WERI-Rb-1 (cell line): Measurements from ENCODE around the gene CITED2.

Source experiments
- DNase-seq: peaks from one replicate; pipeline ENCODE4 v3.0.0-alpha.2; 2020
- H3K27ac ChIP-seq: fragments of 250-450 bp; sonication (Bioruptor Pico); 2 replicates; pipeline ENCODE4 v1.5.1; 2020; ENCODE audit warnings: mild to moderate bottlenecking, moderate library complexity
- H3K27me3 ChIP-seq: fragments of 250-450 bp; sonication (Bioruptor Pico); 2 replicates; pipeline ENCODE4 v1.5.1; 2021; ENCODE audit warnings: mild to moderate bottlenecking, low read depth, moderate library complexity; ENCODE audit not compliant: insufficient read depth, severe bottlenecking
- H3K36me3 ChIP-seq: fragments of 250-450 bp; sonication (Bioruptor Pico); 2 replicates; pipeline ENCODE4 v1.5.1; 2020; ENCODE audit warnings: mild to moderate bottlenecking, moderate library complexity
- H3K4me3 ChIP-seq: 2 replicates; pipeline ENCODE4 v1.5.1; 2011; ENCODE audit warnings: low read depth, mild to moderate bottlenecking, control low read depth, low read length
- H3K9me3 ChIP-seq: fragments of 250-450 bp; sonication (Bioruptor Pico); 2 replicates; pipeline ENCODE4 v1.5.1; 2021; ENCODE audit warnings: mild to moderate bottlenecking, moderate library complexity; ENCODE audit not compliant: severe bottlenecking
- CTCF ChIP-seq: IDR thresholded peaks from 2 replicates; pipeline ENCODE4 v1.5.1; 2011; ENCODE audit warnings: low read depth, mild to moderate bottlenecking, control low read depth, inconsistent platforms, low read length

CITED2 gene

DNA sequence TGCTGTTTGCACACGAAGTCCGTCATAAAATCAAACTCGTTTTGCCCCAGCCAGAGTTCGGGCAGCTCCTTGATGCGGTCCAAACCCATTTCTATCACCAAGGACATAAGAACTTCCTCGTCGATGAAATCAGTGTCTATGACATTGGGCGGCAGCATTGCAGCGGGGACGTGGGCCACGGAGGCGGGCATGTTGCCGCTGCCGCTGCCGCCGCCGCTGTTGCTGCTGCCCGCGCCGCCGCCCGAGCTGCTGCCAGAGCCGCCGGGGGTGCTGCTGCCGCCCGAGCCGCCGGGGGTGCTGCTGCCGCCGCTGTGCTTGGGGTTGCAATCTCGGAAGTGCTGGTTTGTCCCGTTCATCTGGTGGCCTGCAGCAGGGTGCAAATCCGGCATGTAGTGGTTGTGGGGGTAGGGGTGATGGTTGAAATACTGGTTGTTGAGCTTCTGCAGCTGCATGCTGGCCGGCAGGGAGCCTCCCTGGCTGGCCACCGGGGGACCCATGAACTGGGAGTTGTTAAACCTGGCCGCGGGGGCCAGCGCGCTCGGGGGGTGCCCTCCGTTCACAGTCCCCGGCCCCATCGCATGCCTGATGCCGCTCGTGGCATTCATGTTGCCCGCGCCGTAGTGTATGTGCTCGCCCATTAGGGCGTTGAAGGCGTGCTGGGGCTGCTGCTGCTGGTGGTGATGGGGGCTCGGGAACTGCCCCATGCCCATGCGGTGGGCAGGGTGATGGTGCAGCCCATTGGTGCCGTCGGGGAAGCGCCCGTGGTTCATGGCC is 1.1 kb downstream of the CITED2 start:
- TF ChIP-seq CTCF: peak; percentile 34
- Histone ChIP-seq H3K27me3 (no peaks in the 10 kb centered on the region), H3K27ac (no peak overlapping the region), H3K36me3 (no peaks in the 10 kb centered on the region), H3K4me3 (peak overlapping the region; percentile 92), H3K9me3 (no peaks in the 10 kb centered on the region)
- peak; percentile 67 for DNase-seq

DNA sequence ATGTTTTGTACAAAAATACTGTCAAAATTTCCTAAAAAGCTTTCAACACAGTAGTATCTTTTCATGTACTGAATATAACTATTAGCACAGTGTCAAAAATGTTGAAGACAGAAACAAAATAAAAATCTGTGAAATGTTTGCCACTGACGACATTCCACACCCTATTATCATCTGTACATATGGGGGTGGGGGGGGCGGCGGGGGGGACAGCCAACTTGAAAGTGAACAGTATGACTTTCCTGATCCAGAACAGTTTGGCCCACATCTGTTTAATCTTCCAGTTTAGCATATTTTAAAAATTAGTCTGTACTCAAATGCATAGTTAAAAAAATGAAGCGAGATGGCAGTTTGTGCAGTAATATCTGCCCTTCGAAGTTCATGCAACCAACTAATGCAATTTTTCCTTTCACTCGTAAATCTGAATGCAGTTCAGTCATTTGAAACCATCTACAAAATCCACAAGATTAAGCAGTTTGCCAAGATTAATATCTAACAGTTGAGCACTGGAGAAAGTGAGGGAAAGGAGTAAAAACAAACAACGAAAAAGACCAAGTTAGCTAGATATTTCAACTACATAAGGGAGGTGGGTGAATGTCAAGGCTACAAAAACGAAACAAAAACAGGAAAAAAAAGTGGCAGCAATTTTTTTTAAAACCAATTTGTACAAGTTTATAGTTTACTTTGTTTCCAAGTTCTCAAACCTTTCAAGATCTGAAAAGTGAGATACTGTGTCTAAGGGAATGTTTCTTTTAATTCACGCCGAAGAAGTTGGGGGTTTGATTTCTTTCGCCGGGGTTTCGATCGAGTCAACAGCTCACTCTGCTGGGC is 1.9 kb downstream of the CITED2 start:
- H3K27me3 ChIP-seq: no peaks in the 10 kb centered on the region
- no peaks in the 10 kb centered on the region for H3K36me3 ChIP-seq
- H3K9me3 ChIP-seq: no peaks in the 10 kb centered on the region
- DNase-seq: no peak
- H3K4me3 ChIP-seq: peak overlapping the region; percentile 92
- no peak for TF ChIP-seq CTCF
- no peak overlapping the region for H3K27ac ChIP-seq

DNA sequence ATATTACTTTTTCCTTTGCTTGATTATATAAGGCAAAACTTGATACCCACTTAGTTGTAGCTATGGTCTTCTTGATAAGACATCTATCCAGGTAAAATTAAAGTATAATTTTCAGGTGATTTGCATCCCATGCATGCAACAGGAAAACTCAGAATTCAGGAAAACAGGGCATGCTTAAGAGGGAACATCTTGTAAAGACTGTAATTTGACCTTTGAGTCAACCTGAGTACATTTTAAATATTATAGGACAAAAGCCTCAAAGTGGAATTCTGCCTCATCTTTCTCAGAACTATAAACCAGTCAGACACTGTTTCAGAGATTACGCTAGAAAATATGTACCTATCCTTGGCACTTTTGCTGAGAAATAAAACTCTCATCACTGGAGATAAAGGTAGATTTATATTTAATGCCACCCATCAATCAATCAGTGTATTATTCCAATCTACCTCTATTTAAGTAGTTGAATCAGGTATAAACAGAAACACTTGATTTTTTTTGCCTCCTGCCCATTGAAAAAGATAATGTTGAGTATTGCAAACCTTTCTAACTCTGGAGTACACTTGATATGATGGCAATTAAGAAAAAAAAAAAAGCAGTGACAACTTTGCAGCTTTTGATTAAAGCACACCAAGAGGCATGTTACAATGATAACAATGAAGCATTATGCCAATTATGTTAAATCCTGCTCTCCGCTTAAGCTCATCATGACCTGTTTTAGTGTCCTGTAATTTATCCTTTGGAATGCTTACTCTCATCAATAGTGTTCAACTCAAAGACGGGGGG is 2.8 kb downstream of the CITED2 start:
- Histone ChIP-seq H3K27me3 (no peaks in the 10 kb centered on the region), H3K36me3 (no peaks in the 10 kb centered on the region), H3K27ac (no peak overlapping the region), H3K4me3 (no peak overlapping the region), H3K9me3 (no peaks in the 10 kb centered on the region)
- no peak for TF ChIP-seq CTCF
- no peak for DNase-seq

DNA sequence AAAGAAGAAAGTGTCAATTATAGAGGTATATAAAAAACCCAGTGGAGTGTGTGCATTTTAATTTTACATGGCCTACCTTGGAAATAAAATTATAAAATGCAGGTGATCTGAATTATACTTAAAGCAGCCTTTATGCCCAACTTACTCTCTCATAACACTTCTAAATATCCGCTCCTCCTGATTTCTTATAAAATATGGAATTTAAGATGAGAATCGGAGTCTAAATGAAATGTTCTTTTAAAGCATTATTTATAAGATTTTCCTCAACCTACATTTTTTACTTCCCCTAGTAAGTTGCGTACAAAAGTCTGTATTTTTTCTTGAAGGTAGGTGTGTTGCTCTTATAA is 3.5 kb downstream of the CITED2 start:
- DNase-seq: no peak
- H3K9me3 ChIP-seq: no peaks in the 10 kb centered on the region
- no peak for TF ChIP-seq CTCF
- no peak overlapping the region for H3K4me3 ChIP-seq
- H3K36me3 ChIP-seq: no peaks in the 10 kb centered on the region
- no peaks in the 10 kb centered on the region for H3K27me3 ChIP-seq
- H3K27ac ChIP-seq: no peak overlapping the region

DNA sequence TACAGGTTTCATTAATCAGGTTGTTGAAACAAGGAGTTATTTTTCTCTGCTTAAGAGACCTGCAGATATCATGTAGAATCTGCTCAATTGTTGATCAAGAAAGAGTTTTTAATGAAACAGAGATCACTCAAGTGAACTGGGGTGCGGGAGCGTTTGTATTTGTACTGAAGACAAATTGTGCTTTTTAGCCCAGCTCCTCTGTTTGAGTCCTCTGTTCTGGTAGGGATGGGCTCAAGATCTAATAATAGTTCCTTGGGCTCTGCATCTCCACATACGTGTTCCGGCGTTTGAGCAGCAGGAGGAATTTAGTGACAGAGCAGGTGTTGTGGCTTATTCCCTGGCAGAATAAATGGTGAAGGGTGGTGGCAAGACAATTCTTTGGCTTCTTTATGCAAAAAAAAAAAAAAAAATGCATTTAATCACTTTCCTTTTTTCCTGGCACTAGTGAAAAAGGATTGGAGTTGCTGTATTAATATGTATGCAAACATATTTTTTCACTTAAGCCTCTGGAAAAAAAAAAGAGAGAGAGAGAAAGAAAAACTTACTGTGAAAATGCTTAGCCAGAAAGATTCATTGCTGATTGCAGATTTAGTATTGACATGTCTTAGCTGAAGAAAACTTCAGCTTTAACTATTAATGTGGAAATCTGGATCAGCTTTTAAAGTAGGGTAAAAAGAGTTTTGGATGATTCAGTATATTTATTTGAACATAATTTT is 4.0 kb downstream of the CITED2 start:
- no peaks in the 10 kb centered on the region for H3K36me3 ChIP-seq
- no peak overlapping the region for H3K27ac ChIP-seq
- H3K9me3 ChIP-seq: no peaks in the 10 kb centered on the region
- TF ChIP-seq CTCF: no peak
- no peak for DNase-seq
- H3K27me3 ChIP-seq: no peaks in the 10 kb centered on the region
- H3K4me3 ChIP-seq: no peak overlapping the region
